ENCODE results near the gene NAAA.

NAAA gene

GRCh38 chr4:75891611-75892010 lies 49.2 kb downstream of the NAAA start:
- no peaks in the 10 kb centered on the region for H3K4me1 ChIP-seq (ENCODE audit: control extremely low read depth in 1 of 4, control insufficient read depth in 4 of 4, insufficient read depth in 4 of 4, low read length in 3 of 4)
- H3K27ac ChIP-seq (ENCODE audit: insufficient read depth in 1 of 2, low read depth in 1 of 2, low read length in 2 of 2, poor library complexity in 1 of 2, severe bottlenecking in 2 of 2), result no peak overlapping the region
- H3K4me3 ChIP-seq (ENCODE audit: control insufficient read depth in 1 of 7, extremely low read depth in 1 of 7, insufficient read depth in 4 of 7, low read depth in 2 of 7, low read length in 6 of 7), result no peak overlapping the region
- DNase-seq, result no peak
- no peaks in the 10 kb centered on the region for H3K27me3 ChIP-seq (replicated peaks in 2 of 5; ENCODE audit: control insufficient read depth in 4 of 5, insufficient read depth in 5 of 5, low read length in 4 of 5)
- H3K36me3 ChIP-seq (ENCODE audit: control insufficient read depth in 4 of 4, insufficient read depth in 4 of 4, low read length in 3 of 4), result no peaks in the 10 kb centered on the region
- 98% methylated on average over 12 of the region's 14 CpGs for WGBS (ENCODE audit: insufficient coverage)
- H3K9me3 ChIP-seq (ENCODE audit: control extremely low read depth in 1 of 5, control insufficient read depth in 4 of 5, insufficient read depth in 2 of 5, low read depth in 1 of 5, low read length in 4 of 5), result no peaks in the 10 kb centered on the region
- ChIA-PET CTCF (interaction anchor here (0.8 kb wide), 1 partner anchor 195 kb away, joined by 3 read pairs; no protein-coding TSS in a partner anchor), POLR2A (no interaction called here)

GRCh38 chr4:75889537-75890199 lies 51.1 kb downstream of the NAAA start:
- Histone ChIP-seq H3K4me1 (ENCODE audit: control extremely low read depth in 1 of 4, control insufficient read depth in 4 of 4, insufficient read depth in 4 of 4, low read length in 3 of 4) (peaks cover 0 to 2% (median 0%) of the 10 kb centered on the region in 4 experiments), H3K36me3 (ENCODE audit: control insufficient read depth in 4 of 4, insufficient read depth in 4 of 4, low read length in 3 of 4) (no peaks in the 10 kb centered on the region), H3K27ac (ENCODE audit: insufficient read depth in 1 of 2, low read depth in 1 of 2, low read length in 2 of 2, poor library complexity in 1 of 2, severe bottlenecking in 2 of 2) (no peak overlapping the region), H3K9me3 (ENCODE audit: control extremely low read depth in 1 of 5, control insufficient read depth in 4 of 5, insufficient read depth in 2 of 5, low read depth in 1 of 5, low read length in 4 of 5) (no peaks in the 10 kb centered on the region), H3K27me3 (replicated peaks in 2 of 5; ENCODE audit: control insufficient read depth in 4 of 5, insufficient read depth in 5 of 5, low read length in 4 of 5) (peaks cover 0 to 6% (median 0%) of the 10 kb centered on the region in 5 experiments), H3K4me3 (ENCODE audit: control insufficient read depth in 1 of 7, extremely low read depth in 1 of 7, insufficient read depth in 4 of 7, low read depth in 2 of 7, low read length in 6 of 7) (no peak overlapping the region)
- CTCF ChIA-PET, result no interaction called here
- DNase-seq, result no peak
- WGBS (ENCODE audit: insufficient coverage), result 95% methylated on average over 8 of the region's 9 CpGs
- POLR2A ChIA-PET, result no interaction called here

- no peak overlapping the region for H3K4me3 ChIP-seq (ENCODE audit: control insufficient read depth in 1 of 7, extremely low read depth in 1 of 7, insufficient read depth in 4 of 7, low read depth in 2 of 7, low read length in 6 of 7)
- H3K36me3 ChIP-seq (ENCODE audit: control insufficient read depth in 4 of 4, insufficient read depth in 4 of 4, low read length in 3 of 4), result no peaks in the 10 kb centered on the region
- H3K9me3 ChIP-seq (ENCODE audit: control extremely low read depth in 1 of 5, control insufficient read depth in 4 of 5, insufficient read depth in 2 of 5, low read depth in 1 of 5, low read length in 4 of 5), result no peaks in the 10 kb centered on the region
- DNase-seq, result no peak
- H3K27ac ChIP-seq (ENCODE audit: insufficient read depth in 1 of 2, low read depth in 1 of 2, low read length in 2 of 2, poor library complexity in 1 of 2, severe bottlenecking in 2 of 2), result no peak overlapping the region
- POLR2A ChIA-PET, result no interaction called here
- H3K27me3 ChIP-seq (replicated peaks in 2 of 5; ENCODE audit: control insufficient read depth in 4 of 5, insufficient read depth in 5 of 5, low read length in 4 of 5), result peaks cover 0 to 6% (median 2%) of the 10 kb centered on the region in 5 experiments
- WGBS (ENCODE audit: insufficient coverage), result 64% methylated on average over 21 of the region's 24 CpGs
- peaks cover 0 to 2% (median 0%) of the 10 kb centered on the region in 4 experiments for H3K4me1 ChIP-seq (ENCODE audit: control extremely low read depth in 1 of 4, control insufficient read depth in 4 of 4, insufficient read depth in 4 of 4, low read length in 3 of 4)
- CTCF ChIA-PET, result no interaction called here
Measured at GRCh38 chr4:75886104-75886503, 54.7 kb downstream of the NAAA start.

- POLR2A ChIA-PET, result no interaction called here
- 83% methylated on average over 2 of the region's 3 CpGs for WGBS (ENCODE audit: insufficient coverage)
Measured at GRCh38 chr4:75881476-75881875, 59.3 kb downstream of the NAAA start.

GRCh38 chr4:75880278-75880677 lies 60.5 kb downstream of the NAAA start:
- H3K36me3 ChIP-seq (ENCODE audit: control insufficient read depth in 4 of 4, insufficient read depth in 4 of 4, low read length in 3 of 4), result no peaks in the 10 kb centered on the region
- ChIA-PET CTCF (no interaction called here), POLR2A (no interaction called here)
- no CpG with 5 or more reads among the region's 1 CpG for WGBS (ENCODE audit: insufficient coverage)
- no peaks in the 10 kb centered on the region for H3K9me3 ChIP-seq (ENCODE audit: control extremely low read depth in 1 of 5, control insufficient read depth in 4 of 5, insufficient read depth in 2 of 5, low read depth in 1 of 5, low read length in 4 of 5)
- H3K4me3 ChIP-seq (ENCODE audit: control insufficient read depth in 1 of 7, extremely low read depth in 1 of 7, insufficient read depth in 4 of 7, low read depth in 2 of 7, low read length in 6 of 7), result no peak overlapping the region
- H3K4me1 ChIP-seq (ENCODE audit: control extremely low read depth in 1 of 4, control insufficient read depth in 4 of 4, insufficient read depth in 4 of 4, low read length in 3 of 4), result no peaks in the 10 kb centered on the region
- no peak overlapping the region for H3K27ac ChIP-seq (ENCODE audit: insufficient read depth in 1 of 2, low read depth in 1 of 2, low read length in 2 of 2, poor library complexity in 1 of 2, severe bottlenecking in 2 of 2)
- no peak for DNase-seq
- peaks cover 0 to 2% (median 0%) of the 10 kb centered on the region in 5 experiments for H3K27me3 ChIP-seq (replicated peaks in 2 of 5; ENCODE audit: control insufficient read depth in 4 of 5, insufficient read depth in 5 of 5, low read length in 4 of 5)

More at GRCh38 chr4:75881476-75881875, 59.3 kb downstream of the NAAA start:
- CTCF ChIA-PET, result interaction anchor here (2.0 kb wide), 1 partner anchor 16 kb away, joined by 4 read pairs; no protein-coding TSS in a partner anchor
- no peaks in the 10 kb centered on the region for H3K36me3 ChIP-seq (ENCODE audit: control insufficient read depth in 4 of 4, insufficient read depth in 4 of 4, low read length in 3 of 4)
- H3K9me3 ChIP-seq (ENCODE audit: control extremely low read depth in 1 of 5, control insufficient read depth in 4 of 5, insufficient read depth in 2 of 5, low read depth in 1 of 5, low read length in 4 of 5), result no peaks in the 10 kb centered on the region
- no peak overlapping the region for H3K4me3 ChIP-seq (ENCODE audit: control insufficient read depth in 1 of 7, extremely low read depth in 1 of 7, insufficient read depth in 4 of 7, low read depth in 2 of 7, low read length in 6 of 7)
- peaks cover 0 to 6% (median 2%) of the 10 kb centered on the region in 5 experiments for H3K27me3 ChIP-seq (replicated peaks in 2 of 5; ENCODE audit: control insufficient read depth in 4 of 5, insufficient read depth in 5 of 5, low read length in 4 of 5)
- DNase-seq, result peak in 1 of 3 donors; percentile 7
- H3K4me1 ChIP-seq (ENCODE audit: control extremely low read depth in 1 of 4, control insufficient read depth in 4 of 4, insufficient read depth in 4 of 4, low read length in 3 of 4), result peaks cover 0 to 2% (median 0%) of the 10 kb centered on the region in 4 experiments
- H3K27ac ChIP-seq (ENCODE audit: insufficient read depth in 1 of 2, low read depth in 1 of 2, low read length in 2 of 2, poor library complexity in 1 of 2, severe bottlenecking in 2 of 2), result no peak overlapping the region

GRCh38 chr4:75878246-75878756 lies 62.5 kb downstream of the NAAA start:
- Histone ChIP-seq H3K4me1 (ENCODE audit: control extremely low read depth in 1 of 4, control insufficient read depth in 4 of 4, insufficient read depth in 4 of 4, low read length in 3 of 4) (no peaks in the 10 kb centered on the region), H3K9me3 (ENCODE audit: control extremely low read depth in 1 of 5, control insufficient read depth in 4 of 5, insufficient read depth in 2 of 5, low read depth in 1 of 5, low read length in 4 of 5) (no peaks in the 10 kb centered on the region), H3K27ac (ENCODE audit: insufficient read depth in 1 of 2, low read depth in 1 of 2, low read length in 2 of 2, poor library complexity in 1 of 2, severe bottlenecking in 2 of 2) (no peak overlapping the region), H3K27me3 (replicated peaks in 2 of 5; ENCODE audit: control insufficient read depth in 4 of 5, insufficient read depth in 5 of 5, low read length in 4 of 5) (peaks cover 0 to 2% (median 0%) of the 10 kb centered on the region in 5 experiments), H3K4me3 (ENCODE audit: control insufficient read depth in 1 of 7, extremely low read depth in 1 of 7, insufficient read depth in 4 of 7, low read depth in 2 of 7, low read length in 6 of 7) (no peak overlapping the region), H3K36me3 (ENCODE audit: control insufficient read depth in 4 of 4, insufficient read depth in 4 of 4, low read length in 3 of 4) (no peaks in the 10 kb centered on the region)
- ChIA-PET CTCF (interaction anchor here (1.0 to 1.2 kb wide), 2 partner anchors 15 to 17 kb away, joined by 3 to 4 read pairs; no protein-coding TSS in a partner anchor), POLR2A (no interaction called here)
- WGBS (ENCODE audit: insufficient coverage), result 89% methylated on average over 6 of the region's 6 CpGs
- no peak for DNase-seq

GRCh38 chr4:75876218-75876617 lies 64.6 kb downstream of the NAAA start:
- DNase-seq, result no peak
- no peaks in the 10 kb centered on the region for H3K4me1 ChIP-seq (ENCODE audit: control extremely low read depth in 1 of 4, control insufficient read depth in 4 of 4, insufficient read depth in 4 of 4, low read length in 3 of 4)
- ChIA-PET CTCF (no interaction called here), POLR2A (no interaction called here)
- no peak overlapping the region for H3K4me3 ChIP-seq (ENCODE audit: control insufficient read depth in 1 of 7, extremely low read depth in 1 of 7, insufficient read depth in 4 of 7, low read depth in 2 of 7, low read length in 6 of 7)
- no peak overlapping the region for H3K27ac ChIP-seq (ENCODE audit: insufficient read depth in 1 of 2, low read depth in 1 of 2, low read length in 2 of 2, poor library complexity in 1 of 2, severe bottlenecking in 2 of 2)
- H3K27me3 ChIP-seq (replicated peaks in 2 of 5; ENCODE audit: control insufficient read depth in 4 of 5, insufficient read depth in 5 of 5, low read length in 4 of 5), result no peaks in the 10 kb centered on the region
- no peaks in the 10 kb centered on the region for H3K9me3 ChIP-seq (ENCODE audit: control extremely low read depth in 1 of 5, control insufficient read depth in 4 of 5, insufficient read depth in 2 of 5, low read depth in 1 of 5, low read length in 4 of 5)
- no peaks in the 10 kb centered on the region for H3K36me3 ChIP-seq (ENCODE audit: control insufficient read depth in 4 of 4, insufficient read depth in 4 of 4, low read length in 3 of 4)
- 98% methylated on average over 18 of the region's 18 CpGs for WGBS (ENCODE audit: insufficient coverage)
